ENCODE results near the gene MGAT3.

- TF ChIP-seq POLR2A (IDR thresholded peaks at IDR 0.05; ENCODE audit: low read depth), result no peak
- no peak for TF ChIP-seq POLR2AphosphoS5 (IDR thresholded peaks at IDR 0.05)
- TF ChIP-seq CTCF (IDR thresholded peaks at IDR 0.05), result no peak
Measured at GRCh38 chr22:39463931-39464390, 7.1 kb downstream of the MGAT3 start.
